ENCODE results near the gene RBM8A.
A peak's percentile ranks its signal among the peaks of the same experiment; 100 is the strongest.

RBM8A gene

GRCh38 chr1:145927063-145927886 lies at the start of gene RBM8A:
Gene RBM8A (minus strand): TSS chr1:145927484. CDS start chr1:145927426, 58 bp downstream.
- peak; percentile 93 to 95 for DNase-seq

- DNase-seq, result no peak
Measured at GRCh38 chr1:145977016-145977415, 49.7 kb upstream of the RBM8A start.

- DNase-seq, result peak in 1 of 2 experiments; percentile 7
Measured at GRCh38 chr1:145975216-145975615, 47.9 kb upstream of the RBM8A start.

GRCh38 chr1:145974721-145975120 lies 47.4 kb upstream of the RBM8A start:
- DNase-seq, result peak in 1 of 2 experiments; percentile 7

GRCh38 chr1:145972580-145972979 lies 45.3 kb upstream of the RBM8A start:
- peak in 1 of 2 experiments; percentile 6 for DNase-seq

- DNase-seq, result no peak
Measured at GRCh38 chr1:145967288-145967687, 40.0 kb upstream of the RBM8A start.

GRCh38 chr1:145965119-145965744 lies 37.9 kb upstream of the RBM8A start:
- no peak for DNase-seq

- DNase-seq, result peak; percentile 93
Measured at GRCh38 chr1:145964328-145965118, 37.2 kb upstream of the RBM8A start, which contains the start of the genes ANKRD34A and POLR3GL. Gene ANKRD34A (minus strand): TSS chr1:145964575. CDS start chr1:145961759, 2,816 bp downstream. Gene POLR3GL (plus strand): TSS chr1:145964690. CDS start chr1:145974866, 10,176 bp downstream.

GRCh38 chr1:145963265-145964019 lies 36.2 kb upstream of the RBM8A start:
- DNase-seq, result no peak

- DNase-seq, result peak; percentile 68 to 71
Measured at GRCh38 chr1:145962157-145963102, 35.1 kb upstream of the RBM8A start.

GRCh38 chr1:145961425-145962156 lies 34.3 kb upstream of the RBM8A start:
- DNase-seq, result peak; percentile 81 to 82

- peak in 1 of 2 experiments; percentile 39 for DNase-seq
Measured at GRCh38 chr1:145961109-145961424, 33.8 kb upstream of the RBM8A start.

GRCh38 chr1:145960468-145961108 lies 33.3 kb upstream of the RBM8A start:
- DNase-seq, result peak; percentile 71 to 74

GRCh38 chr1:145959957-145960467 lies 32.7 kb upstream of the RBM8A start:
- no peak for DNase-seq

GRCh38 chr1:145959333-145959732 lies 32.0 kb upstream of the RBM8A start:
- DNase-seq, result no peak

GRCh38 chr1:145958734-145959133 lies 31.4 kb upstream of the RBM8A start:
- DNase-seq, result no peak

GRCh38 chr1:145957443-145958319 lies 30.4 kb upstream of the RBM8A start, which contains the start of gene LIX1L:
Gene LIX1L (minus strand): TSS chr1:145958017. CDS start chr1:145957927, 90 bp downstream.
- DNase-seq, result peak; percentile 95 to 96

- DNase-seq, result no peak
Measured at GRCh38 chr1:145956781-145957442, 29.6 kb upstream of the RBM8A start.
